ENCODE results near the gene MPRIP.

MPRIP gene

DNA sequence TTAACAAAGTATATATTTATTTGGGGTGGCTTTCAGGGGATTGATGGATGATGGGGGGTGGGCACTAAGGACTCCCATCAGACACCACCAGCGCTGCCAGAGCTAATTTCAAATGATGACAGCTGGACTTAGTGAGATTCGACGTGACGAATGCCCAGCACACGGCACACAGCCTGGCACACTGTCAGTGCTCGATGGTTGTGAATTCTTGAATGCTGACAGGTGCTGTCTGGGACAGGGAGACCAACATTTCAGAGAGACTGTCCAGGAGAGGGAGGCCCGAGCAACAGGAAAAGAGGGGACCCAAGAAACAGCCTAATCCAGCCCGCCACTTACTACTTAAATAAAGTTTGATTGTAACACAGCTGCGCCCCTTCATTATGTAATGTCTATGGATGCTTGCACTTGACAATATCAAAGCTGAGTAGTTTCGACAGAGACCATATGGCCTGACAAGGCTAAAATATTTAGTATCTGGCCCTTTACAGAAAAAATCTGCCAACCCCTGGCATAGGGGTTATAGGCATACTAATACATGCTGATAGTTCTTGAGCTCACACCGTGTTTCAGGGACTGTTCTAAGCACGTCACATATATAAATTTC is 6.2 kb upstream of the MPRIP start:
- no peak for DNase-seq (ENCODE audit: low read depth)
- TF ChIP-seq, protein P1, sequence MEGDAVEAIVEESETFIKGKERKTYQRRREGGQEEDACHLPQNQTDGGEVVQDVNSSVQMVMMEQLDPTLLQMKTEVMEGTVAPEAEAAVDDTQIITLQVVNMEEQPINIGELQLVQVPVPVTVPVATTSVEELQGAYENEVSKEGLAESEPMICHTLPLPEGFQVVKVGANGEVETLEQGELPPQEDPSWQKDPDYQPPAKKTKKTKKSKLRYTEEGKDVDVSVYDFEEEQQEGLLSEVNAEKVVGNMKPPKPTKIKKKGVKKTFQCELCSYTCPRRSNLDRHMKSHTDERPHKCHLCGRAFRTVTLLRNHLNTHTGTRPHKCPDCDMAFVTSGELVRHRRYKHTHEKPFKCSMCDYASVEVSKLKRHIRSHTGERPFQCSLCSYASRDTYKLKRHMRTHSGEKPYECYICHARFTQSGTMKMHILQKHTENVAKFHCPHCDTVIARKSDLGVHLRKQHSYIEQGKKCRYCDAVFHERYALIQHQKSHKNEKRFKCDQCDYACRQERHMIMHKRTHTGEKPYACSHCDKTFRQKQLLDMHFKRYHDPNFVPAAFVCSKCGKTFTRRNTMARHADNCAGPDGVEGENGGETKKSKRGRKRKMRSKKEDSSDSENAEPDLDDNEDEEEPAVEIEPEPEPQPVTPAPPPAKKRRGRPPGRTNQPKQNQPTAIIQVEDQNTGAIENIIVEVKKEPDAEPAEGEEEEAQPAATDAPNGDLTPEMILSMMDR (conservative IDR thresholded peaks at IDR 0.05; ENCODE audit: low read depth, low read length), result no peak

DNA sequence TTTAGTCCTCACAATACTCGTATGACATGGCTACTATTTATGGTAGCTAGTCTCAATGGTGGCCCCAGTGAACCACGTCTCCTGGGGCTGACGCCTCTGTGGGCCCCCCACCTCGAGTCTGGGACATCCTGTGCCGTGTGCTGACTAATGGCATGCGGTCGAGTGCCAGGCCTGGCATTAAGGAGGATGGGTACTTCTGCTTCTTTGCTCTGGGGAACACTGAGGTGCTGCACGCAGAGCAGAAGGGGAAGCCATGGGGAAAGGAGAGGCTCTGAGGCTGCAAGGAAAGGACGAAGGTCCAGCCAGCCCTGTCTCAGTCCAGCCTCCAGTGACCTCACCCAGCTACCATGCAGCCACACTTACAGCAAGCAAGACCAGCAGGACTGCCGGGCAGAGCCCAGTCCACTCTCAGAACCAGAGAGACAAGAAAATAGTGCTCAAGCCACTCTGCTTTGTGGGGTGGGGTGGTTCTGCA is 5.7 kb upstream of the MPRIP start:
- H3K4me3 ChIP-seq (ENCODE audit: low read depth, low read length), result no peak overlapping the region
- no peak for DNase-seq (ENCODE audit: low read depth)
- TF ChIP-seq, protein P1 (conservative IDR thresholded peaks at IDR 0.05; ENCODE audit: low read depth, low read length), result no peak

More for the DNA sequence above, 6.2 kb upstream of the MPRIP start:
- no peak overlapping the region for H3K4me3 ChIP-seq (ENCODE audit: low read depth, low read length)

DNA sequence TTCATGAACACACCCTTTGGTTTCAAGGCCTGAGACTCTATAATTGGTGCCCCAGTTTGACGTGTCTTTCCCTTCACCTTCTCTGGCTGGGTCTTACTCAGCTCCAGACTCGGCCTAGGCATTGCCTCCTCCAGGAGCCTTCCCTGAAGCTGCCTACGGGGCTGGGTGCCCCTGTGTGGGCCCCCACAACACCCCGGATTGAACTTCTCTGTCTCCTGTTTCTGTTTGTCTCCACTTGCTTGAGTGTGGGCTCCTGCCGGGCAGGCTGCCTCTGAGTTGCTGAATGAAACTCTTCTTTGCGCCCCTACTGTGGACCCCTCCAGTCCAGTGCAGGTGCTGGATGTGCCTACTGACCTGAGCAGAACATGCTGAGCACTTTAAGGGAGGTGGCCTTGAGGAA is 2.3 kb upstream of the MPRIP start:
- no peak overlapping the region for H3K4me3 ChIP-seq (ENCODE audit: low read depth, low read length)
- TF ChIP-seq, protein P1 (conservative IDR thresholded peaks at IDR 0.05; ENCODE audit: low read depth, low read length), result no peak
- no peak for DNase-seq (ENCODE audit: low read depth)

DNA sequence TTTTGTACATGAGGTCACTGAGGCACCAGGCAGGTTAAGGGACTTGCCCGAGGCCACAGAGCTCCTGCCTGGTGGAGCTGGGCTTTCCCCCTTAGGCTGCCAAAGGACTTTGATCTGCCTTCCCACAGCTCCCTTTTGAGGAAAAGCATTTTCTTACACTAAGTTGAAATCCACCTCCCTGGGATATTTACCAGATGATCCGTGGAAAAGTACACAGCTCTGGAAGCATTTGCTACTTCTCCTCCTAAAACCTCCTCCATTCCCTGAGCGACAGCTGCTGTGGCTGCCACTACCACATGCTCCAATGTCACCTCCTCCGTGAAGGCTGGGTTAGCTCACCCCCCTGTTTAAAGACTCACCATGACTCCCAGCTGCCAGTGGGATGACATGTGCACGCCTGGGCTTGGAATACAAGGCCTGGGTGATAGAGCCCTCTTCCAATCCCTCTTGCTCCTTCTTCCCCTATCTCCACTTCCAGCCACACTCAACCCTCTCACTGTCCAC is 1.2 kb upstream of the MPRIP start:
- no peak overlapping the region for H3K4me3 ChIP-seq (ENCODE audit: low read depth, low read length)

DNA sequence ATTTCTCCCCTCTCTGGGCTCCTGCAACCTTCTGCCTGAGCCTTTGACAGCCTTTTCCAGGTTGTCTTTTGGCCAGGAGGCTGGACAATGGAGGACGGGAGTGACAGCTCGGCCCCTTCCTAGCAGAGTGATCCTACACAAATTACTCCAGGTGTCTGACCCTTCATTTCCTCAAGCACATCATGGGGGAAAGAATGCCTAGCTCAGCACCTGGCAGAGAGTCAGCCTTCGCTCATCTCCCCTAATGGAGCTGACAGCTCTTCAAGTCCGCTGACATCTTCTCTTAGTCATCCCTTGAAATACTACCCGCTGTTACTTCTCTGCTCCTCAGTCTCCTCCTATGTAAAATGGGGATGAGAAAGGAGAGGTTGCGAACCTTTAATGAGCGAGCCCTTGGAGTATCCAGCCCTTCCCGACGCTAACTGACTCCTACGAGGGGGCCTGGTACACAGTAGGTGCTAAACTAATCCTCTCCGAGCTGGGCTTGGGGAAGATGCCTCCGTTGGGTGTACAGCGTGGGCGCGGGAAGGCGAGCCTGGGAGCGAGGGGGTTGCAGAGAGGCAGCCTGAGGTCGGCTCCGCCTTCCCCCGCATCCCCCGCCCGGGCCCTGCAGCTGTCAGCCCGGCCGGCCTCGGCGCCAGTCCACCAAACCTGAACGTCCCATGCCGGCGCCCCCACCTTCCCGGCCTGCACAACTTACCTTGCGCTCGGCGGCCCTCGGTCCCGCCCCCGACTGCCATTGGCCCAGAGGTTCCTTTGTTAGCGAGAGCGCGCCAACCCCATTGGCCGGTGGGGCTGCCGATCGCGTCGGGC is 480 bp upstream of the MPRIP start:
- peak; percentile 98 for DNase-seq (ENCODE audit: low read depth)
- peak overlapping the region; percentile 68 for H3K4me3 ChIP-seq (ENCODE audit: low read depth, low read length)
- TF ChIP-seq, protein P1 (conservative IDR thresholded peaks at IDR 0.05; ENCODE audit: low read depth, low read length), result no peak

More for the DNA sequence above, 1.2 kb upstream of the MPRIP start:
- TF ChIP-seq, protein P1 (conservative IDR thresholded peaks at IDR 0.05; ENCODE audit: low read depth, low read length), result no peak
- DNase-seq (ENCODE audit: low read depth), result no peak

DNA sequence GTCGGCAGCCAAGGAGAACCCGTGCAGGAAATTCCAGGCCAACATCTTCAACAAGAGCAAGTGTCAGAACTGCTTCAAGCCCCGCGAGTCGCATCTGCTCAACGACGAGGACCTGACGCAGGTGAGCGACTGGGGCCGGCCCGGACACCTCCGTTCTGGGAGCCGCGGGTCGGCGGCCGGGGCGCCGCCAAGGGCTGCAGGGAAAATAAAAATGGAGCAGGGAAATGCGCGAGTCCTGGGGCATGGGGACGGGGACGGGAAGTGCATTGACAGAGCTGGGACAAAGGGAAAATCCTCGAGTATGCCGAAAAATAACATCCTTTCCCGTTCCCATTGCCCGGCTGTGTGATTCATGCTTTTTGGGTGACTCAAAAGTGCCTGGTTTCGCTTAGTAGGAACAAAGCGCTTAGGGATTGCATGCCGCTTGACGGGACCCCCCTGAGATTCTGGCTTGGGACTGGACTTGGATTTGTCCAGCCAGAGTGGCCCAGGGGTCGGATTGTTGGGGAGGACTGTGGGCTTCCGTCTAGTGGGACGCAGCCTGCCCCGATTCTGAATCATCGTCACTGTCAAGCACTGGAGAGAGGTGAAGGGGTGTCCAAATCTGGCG is 699 bp downstream of the MPRIP start:
- H3K4me3 ChIP-seq (ENCODE audit: low read depth, low read length), result peak overlapping the region; percentile 78
- DNase-seq (ENCODE audit: low read depth), result peak; percentile 47
- TF ChIP-seq, protein P1 (conservative IDR thresholded peaks at IDR 0.05; ENCODE audit: low read depth, low read length), result no peak

Data from choroid plexus epithelial cell (primary cell).